Midbrain (tissue), 1 donor: ENCODE data around the gene PRDM4.
A peak's percentile ranks its signal among the peaks of the same experiment; 100 is the strongest.

ENCODE experiments used
- DNase-seq: peaks from one replicate; lab custom pipeline; 2025; lab: John Stamatoyannopoulos, UW

Gene PRDM4, protein sequence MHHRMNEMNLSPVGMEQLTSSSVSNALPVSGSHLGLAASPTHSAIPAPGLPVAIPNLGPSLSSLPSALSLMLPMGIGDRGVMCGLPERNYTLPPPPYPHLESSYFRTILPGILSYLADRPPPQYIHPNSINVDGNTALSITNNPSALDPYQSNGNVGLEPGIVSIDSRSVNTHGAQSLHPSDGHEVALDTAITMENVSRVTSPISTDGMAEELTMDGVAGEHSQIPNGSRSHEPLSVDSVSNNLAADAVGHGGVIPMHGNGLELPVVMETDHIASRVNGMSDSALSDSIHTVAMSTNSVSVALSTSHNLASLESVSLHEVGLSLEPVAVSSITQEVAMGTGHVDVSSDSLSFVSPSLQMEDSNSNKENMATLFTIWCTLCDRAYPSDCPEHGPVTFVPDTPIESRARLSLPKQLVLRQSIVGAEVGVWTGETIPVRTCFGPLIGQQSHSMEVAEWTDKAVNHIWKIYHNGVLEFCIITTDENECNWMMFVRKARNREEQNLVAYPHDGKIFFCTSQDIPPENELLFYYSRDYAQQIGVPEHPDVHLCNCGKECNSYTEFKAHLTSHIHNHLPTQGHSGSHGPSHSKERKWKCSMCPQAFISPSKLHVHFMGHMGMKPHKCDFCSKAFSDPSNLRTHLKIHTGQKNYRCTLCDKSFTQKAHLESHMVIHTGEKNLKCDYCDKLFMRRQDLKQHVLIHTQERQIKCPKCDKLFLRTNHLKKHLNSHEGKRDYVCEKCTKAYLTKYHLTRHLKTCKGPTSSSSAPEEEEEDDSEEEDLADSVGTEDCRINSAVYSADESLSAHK

DNA sequence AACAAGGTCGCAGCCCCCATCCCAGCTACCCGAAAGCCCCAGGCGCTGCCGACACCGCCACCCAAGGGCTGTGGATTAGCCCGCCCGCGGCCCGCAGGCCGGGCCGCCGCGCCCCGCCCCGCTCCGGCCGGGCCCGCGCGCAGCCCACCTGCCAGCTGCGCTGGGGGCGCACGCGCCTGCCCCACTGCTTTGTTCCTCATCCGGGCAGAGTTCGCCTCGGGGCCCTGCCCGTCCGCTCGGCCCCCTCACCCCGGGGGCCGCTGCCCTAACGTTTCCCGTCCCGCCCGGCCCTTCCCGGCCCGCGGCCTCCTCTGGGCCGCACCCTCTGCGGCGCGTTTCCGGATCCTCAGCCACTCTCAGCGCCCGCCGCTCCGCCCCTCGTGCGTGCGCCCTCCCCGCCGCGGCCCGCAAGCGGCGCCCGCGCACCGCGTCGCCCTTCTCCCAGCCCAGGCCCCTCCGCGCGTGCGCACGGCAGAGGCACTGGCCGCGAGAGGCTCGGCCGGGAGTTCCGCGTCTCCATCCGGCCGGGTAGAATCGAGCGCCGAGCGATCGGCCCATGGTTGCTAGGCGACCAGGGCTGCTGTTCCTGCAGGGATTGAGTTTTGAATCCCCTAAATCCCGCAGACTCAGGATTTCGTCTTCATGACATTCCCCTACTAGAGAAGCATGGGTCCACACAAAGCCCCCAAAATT, at the start of gene PRDM4:
TSS of gene PRDM4 (minus strand) at position 329 of the 693 bp plus-strand sequence. CDS start 622 bp downstream, outside the sequence.
- DNase-seq = peak; percentile 94

DNA sequence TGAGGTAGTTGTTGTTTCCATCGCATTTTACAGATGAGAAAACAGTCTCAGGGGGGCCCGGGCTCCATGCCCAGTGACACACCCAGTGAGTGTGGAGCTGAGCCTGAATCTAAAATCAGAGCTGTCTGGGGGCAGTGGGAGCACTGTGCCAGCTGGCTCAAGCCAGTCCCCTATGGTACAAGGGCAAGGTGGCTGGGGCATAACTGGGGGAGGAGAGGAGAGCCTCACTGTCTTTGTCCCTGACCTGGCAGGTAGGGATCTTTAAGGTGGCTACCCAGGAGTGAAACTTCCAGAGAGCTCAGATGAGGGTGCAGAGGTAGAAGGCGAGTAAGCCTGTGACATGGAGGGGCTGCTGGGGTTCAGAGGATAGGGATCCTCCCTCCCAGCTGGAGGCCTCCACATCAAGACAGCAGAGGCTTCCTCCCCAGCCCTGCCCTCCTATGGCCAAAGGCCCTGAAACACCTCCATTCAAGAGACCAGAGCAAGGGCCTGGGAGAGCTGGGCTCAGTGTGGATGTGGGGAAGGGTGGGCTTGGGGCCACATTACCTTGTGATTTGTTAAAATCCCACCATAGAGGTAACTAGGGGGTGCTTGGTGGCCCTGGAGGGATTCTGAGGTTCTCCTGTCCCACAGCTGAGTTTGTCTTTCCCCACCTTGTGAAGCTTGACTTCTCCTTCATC, 46.7 kb upstream of the PRDM4 start:
- DNase-seq = no peak

DNA sequence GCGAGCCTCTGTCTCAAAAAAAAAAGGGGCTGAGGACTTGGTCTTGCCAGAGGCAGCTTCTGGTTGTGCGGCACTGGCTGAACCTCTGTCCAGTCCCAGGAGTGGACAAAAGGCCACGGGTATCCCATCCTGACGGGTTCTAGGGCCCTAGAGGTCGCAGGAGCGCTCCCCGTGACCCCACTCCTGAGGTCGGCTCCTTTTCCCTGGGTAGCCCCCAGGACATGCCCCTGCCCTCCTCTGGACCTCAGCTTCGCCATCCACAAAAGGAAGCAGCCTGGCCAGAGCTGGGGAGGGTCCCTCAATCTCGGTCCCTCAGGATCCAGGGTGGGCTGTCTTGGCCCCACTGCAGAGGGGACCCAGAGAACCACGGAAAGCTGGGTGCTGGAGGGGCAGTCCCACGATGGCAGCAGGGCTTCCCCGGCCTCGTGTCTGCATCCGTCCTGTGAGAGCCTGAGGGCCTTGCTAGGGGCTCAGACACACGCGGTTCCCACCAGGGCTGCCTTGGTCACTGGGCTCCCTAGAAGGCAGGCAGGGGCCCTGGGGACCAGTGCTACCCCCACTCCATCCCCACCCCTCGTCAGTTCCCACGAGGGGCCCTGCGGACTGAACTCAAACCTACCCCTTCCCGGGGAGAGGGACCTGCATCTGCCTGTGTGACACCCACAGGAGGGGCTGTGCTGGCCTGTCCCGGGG, 44.7 kb upstream of the PRDM4 start:
- DNase-seq = no peak

DNA sequence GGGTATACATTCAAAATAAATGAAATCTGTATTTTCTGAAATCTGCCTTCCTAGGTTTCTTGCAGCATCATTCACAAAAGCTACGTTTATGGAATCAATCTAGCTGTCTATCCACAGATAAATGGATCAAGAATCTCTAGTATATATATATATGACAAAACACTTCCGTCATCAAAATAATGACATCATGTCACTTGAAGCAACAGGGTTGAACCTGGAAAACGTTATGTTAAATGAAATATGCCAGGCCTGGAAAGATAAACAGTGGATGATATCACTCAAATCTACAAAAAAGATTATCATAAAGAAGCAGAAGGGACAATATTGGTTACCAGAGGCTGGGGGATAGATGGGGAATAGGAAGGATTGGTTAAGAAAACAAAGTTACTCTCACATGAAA, 42.2 kb upstream of the PRDM4 start:
- no peak for DNase-seq

DNA sequence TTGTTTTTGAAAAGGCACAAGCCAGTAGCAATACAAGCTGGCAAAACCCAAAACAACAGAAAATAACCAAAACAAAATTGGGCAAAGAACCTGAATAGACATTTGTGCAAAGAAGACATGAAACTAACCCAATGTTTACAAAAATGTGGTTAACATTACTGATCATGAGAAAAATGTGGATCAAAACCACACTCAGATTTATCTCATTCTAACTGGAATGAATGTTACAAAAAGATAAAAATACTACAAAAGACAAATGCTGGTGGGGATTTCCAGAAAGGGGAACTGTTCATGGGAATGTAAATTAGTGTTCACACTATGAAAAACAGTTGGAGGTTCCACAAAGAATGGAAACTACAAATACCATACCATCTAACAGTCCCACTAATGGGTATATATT, 40.2 kb upstream of the PRDM4 start:
- no peak for DNase-seq

DNA sequence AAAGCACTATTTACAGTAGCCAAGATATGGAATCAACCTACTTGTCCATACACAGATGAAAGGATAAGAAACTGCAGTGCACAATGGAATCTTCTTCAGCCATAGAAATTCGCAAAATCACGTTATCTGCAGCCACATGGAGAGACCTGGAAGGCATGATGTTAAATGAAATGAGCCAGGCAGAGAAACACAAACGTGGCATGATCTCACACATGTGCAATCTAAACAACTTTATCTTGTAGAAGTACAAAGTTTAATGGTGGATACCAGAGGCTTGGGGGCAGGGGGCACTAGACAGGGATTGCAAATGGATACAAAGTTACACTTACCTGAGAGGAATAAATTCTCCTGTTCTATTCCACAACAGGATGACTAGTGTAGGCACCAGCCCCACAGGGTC, 37.6 kb upstream of the PRDM4 start:
- no peak for DNase-seq

DNA sequence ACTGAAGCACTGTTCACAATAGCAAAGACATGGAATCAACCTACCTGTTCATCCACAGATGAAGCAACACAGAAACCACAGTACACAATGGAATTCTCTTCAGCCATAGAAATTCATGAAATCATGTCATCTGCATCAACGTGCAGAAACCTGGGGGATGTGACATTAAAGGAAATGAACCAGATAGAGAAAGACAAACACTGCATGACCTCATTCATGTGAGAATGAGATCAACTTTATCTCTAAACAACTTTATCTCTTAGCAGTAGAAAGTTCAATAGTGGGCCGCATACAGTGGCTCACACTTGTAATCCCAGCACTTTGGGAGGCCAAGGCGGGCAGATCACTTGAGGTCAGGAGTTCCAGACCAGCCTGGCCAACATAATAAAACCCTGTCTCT, 33.5 kb upstream of the PRDM4 start:
- DNase-seq = no peak

DNA sequence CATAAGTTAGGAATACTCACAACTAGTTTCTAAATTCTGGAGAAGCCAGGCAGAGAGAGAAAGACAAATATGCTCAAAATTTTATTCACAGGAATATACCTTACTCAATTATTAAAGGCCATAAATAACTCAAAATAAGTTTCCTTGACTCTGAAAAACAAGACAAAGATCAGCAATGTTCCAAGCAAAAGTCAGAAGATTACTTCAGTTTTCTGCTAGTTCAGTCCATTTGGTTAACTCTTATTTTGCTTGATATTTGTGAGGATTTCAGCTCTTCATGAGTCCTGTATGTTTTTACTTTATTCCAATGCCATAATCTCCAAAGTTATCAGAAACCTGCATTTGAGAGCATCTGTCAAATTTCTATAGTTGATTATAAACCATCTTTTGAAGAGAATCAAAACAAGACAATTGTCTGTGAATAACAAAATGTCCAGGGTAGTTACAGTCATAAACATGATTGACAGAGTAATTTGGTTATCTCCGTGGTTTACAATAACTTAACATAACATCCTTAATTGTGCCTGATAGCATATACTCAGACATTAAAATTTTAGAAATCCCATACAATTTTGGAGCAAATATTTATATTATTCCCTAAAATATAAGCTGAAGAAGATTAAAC, 30.6 kb upstream of the PRDM4 start:
- no peak for DNase-seq

DNA sequence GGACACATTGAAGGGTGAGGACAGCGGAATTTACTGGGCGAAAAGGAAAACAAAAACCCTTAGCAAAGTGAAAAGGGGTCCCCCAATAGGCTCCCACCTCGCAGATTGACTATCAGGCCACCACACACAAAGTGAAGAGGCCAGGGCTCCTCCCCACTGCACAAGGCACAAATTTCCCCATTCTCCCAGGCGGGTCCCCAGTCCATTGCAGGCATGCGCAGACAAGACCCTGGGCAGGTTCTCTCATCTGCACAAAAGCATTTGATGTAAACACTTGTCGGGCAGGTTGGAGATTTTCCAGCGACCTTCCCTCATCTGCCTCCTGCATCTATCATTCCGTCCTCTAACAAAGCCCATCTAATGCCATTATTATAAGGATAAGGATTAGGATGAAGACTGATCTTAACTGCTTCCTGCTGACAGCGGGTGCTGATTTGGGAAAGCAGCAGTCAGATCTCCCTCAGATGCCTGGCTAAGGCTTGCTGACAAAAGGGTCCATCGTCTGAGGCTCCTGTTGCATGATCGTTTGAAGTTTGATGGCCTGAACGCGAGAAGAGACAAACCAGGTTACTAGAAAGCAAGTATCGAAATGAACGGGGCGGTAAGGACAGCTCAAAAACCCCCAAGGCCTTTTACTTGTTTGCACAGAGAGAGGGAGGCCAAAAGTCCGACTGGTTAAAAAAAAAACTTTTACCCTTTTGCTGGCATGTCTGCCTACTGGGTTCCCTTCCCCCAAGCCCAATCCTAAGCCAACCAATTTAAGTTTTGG, 27.9 kb upstream of the PRDM4 start:
- no peak for DNase-seq

DNA sequence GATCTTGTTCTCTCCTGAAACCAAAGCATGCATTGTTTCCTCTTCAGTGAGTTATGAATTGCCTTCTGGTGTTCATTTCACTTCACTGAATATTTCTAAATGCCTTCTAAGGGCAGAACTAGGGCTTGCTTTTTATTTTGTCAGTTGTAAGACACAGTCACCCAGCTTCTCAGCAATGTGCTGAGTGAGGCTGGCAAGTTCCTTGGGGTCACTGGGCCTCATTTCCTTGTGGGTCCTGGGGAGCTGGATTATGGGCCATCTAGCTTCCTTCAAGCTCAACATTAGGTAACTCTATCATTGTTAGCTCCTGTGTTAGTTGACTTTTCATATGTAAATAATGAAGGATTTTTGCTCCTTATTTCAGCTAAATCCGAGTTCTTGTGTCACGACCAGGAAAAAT, 27.3 kb upstream of the PRDM4 start:
- DNase-seq = no peak

DNA sequence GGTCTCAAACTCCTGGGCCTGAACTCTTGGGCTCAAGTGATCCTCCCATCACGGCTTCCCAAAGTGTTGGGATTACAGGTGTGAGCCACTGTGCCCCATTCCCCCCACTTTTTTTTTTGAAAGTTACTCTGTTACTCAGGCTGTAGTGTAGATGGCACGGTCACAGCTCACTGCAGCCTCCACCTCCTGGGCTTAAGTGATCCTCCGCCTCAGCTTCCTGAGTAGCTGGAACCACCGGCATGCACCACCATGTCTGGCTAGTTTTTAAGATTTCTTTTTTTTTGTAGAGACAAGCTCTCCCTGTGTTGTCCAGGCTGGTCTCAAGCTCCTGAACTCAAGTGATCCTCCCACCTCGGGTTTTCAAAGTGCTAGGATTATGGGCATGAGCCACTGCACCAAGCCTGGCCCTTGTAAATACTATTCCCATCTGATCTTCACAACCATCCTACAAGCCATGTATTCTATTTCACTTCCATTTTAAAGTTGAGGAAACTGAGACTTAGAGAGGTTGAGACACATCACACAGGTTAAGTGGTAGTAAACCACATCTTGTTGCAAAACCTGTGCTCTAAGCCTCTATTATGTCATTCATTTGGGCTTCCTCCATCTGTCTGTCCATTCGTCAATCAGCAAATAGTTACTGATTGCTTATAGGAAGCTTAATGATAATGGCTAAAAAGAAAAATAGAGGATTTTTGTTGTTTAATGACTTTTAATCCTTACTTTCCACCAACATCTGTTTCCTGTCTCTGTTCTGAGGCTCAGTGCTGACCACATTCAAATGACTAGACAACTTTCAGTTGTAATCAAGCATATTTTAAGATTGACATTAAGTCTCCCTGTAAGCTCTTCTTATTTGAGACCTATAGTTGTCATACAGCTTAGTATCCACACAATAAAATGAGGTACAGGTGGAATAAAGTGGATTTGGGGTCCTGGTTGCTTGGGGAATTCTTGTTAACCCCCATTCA, 22.8 kb upstream of the PRDM4 start:
- DNase-seq = no peak

DNA sequence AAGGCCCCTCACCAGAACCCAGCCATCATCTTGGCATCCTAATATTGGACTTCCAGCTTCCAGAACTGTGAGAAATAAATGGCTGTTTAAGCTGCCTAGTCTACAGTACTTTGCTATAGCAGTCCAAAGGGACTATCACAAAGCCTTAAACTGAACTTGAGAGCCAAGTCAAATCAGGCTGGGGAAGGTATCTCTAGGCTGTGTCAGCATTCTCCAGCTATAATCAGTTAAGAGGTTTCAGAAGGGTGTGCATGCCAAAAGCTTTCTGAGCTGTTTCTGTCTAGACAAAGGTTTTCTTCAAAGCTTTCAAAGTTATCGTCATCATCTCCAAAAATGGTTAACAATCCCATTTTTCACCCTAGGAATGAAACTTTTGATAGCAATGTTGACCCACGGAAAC, 21.1 kb upstream of the PRDM4 start:
- no peak for DNase-seq

DNA sequence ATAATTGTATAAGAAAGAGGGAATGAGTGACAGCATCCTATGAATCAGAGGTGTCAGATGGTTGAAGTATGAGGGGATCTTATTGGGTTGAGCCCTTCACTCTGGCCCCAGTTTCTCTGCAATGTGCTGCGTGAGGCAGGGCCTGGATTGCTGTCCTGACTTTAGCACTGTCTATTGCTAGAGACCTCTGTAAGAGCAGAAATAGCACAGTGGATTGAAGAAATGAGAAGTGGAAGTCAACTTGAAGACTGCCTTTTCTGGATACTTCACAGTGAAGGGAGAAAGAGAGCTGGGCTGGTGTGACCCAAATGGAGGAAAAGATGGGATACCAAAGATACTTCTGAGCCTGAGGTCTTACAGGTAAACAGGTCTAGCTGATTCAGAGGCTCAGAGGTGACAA, 19.4 kb upstream of the PRDM4 start:
- DNase-seq = peak; percentile 3

DNA sequence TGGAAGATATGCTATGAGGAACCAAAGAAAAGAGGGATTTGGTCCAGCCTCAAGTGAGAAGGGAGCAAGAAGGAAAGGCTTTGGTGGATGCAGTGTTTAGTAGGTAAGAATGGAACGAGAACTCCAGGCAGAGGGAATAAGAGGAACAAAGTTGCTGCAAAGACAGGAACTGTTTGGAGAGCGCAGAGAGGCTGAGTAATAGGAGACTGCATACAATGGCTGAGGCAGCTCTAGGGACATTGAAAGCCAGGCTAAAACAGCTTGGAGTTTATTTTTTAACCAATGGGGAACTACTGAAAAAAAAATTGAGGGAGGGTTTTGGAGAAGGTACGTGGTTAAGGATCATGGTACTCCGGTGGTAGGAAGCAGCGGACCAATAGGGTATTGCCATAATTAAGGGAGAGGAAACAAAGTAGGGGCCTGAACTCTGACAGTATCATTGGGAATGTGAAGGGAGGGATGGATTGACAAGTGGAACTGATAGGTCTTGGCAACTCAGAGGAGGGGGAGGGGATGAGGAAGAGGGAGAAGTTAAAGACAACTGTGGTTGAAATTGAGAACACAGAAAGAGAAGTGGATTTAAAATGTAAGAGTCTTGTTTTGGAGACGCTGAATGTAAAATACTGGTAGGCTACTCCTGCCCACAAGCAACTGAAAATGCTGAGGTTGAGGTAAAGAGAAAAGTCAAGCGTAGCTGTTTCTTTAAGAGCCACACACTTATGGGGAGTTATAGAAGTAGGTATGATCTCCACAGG, 18.3 kb upstream of the PRDM4 start:
- DNase-seq = no peak

DNA sequence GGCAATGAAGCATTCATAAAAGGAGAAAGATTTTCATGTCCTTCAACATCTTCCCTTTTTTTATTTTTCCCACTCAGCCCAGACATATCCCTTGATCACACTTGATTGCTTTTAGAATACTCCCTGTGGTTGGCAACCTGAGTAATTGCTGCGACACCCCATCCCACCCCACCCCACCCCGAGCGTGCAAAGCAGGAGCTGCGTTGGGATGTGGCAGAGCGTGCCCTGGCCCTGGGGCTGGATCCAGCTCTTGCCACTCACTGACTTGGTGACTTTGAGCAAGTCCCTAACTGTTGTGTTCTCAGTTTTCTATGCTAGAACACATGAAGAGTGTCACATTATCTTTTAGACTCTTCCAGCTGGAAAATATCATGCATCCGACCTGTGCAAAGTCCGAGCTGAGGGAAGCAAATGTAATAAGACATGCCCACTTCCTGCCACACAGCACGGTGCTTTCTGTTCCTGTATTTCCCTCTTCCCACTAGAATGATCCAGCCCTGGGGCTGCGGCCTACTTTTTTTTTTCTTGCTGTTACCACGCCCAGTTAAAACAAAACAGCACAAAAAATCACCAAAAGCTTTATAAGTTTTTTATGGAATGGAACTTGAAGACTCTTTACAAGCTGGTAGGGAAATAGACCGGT, 17.6 kb upstream of the PRDM4 start:
- DNase-seq = no peak

DNA sequence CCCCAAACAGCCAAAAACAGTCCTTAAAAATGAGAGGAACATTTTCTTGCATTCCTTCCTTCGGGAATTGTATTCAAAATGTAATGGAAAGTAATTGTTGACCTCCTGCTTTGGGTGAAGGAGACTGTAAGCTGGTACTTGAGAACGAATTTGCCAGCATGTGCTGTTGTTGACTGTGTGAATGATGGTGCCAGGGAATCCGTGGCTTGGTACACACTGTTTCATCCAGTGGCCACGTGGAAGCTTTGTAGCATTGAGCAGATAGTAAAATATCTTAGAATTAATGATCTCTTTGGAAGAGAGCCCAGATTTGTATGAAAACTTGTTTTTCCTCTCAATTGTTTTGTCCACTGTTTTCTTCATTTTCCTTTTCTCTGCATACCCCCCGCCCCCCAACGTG, 15.2 kb upstream of the PRDM4 start:
- DNase-seq = no peak

DNA sequence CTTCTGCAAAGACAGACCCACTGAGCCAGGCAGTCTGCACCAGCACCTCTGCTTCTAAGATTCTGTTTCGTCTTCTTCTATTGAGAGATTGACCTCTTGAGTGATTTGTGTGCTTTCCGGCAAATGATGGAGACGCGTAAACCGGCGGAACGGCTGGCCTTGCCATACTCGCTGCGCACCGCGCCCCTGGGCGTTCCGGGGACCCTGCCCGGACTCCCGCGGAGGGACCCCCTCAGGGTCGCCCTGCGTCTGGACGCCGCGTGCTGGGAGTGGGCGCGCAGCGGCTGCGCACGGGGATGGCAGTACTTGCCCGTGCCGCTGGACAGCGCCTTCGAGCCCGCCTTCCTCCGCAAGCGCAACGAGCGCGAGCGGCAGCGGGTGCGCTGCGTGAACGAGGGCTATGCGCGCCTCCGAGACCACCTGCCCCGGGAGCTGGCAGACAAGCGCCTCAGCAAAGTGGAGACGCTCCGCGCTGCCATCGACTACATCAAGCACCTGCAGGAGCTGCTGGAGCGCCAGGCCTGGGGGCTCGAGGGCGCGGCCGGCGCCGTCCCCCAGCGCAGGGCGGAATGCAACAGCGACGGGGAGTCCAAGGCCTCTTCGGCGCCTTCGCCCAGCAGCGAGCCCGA, 14.3 kb upstream of the PRDM4 start:
- no peak for DNase-seq
